B cell (primary cell): ENCODE measurements around the gene NUDT4.
"Not testable (repeated sequence)": the region's sequence is repeated elsewhere in the genome, so short reads cannot be mapped to it uniquely, and the experiment has no call there.

Source experiments
- EZH2 ChIP-seq: IDR thresholded peaks from 2 replicates; pipeline ENCODE4 v1.6.1; 2012; ENCODE audit warnings: borderline replicate concordance, low read depth, mild to moderate bottlenecking, moderate library complexity, low read length; ENCODE audit not compliant: insufficient read depth, poor library complexity, severe bottlenecking
- TF ChIP-seq, protein P1 (sequence below): fragments of 200-600 bp; IDR thresholded peaks from one replicate; pipeline ENCODE4 v1.8.0; 2022; ENCODE audit warnings: antibody characterized with exemption, mild to moderate bottlenecking

- TF ChIP-seq, protein P1, sequence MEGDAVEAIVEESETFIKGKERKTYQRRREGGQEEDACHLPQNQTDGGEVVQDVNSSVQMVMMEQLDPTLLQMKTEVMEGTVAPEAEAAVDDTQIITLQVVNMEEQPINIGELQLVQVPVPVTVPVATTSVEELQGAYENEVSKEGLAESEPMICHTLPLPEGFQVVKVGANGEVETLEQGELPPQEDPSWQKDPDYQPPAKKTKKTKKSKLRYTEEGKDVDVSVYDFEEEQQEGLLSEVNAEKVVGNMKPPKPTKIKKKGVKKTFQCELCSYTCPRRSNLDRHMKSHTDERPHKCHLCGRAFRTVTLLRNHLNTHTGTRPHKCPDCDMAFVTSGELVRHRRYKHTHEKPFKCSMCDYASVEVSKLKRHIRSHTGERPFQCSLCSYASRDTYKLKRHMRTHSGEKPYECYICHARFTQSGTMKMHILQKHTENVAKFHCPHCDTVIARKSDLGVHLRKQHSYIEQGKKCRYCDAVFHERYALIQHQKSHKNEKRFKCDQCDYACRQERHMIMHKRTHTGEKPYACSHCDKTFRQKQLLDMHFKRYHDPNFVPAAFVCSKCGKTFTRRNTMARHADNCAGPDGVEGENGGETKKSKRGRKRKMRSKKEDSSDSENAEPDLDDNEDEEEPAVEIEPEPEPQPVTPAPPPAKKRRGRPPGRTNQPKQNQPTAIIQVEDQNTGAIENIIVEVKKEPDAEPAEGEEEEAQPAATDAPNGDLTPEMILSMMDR: not testable (repeated sequence)
- TF ChIP-seq EZH2: not testable (repeated sequence)
Observed at GRCh38 chr12:93409343-93410187, 31.8 kb downstream of the NUDT4 start.
